Adrenal gland (tissue), 12 donors: ENCODE results near the gene ZBTB46. TPM values are rescaled to one million over a fixed set of nuclear protein-coding genes. Genes with fewer than 3 reads are reported as not detected.

Experiments used
- DNase-seq, 7 donors: peaks; one replicate each; pipeline ENCODE4 v3.0.0-alpha.2; 2019 to 2020
- H3K27ac ChIP-seq, 5 donors: fragments of 200-600 bp; sonication (generic) in 4 of 5; 1 replicate in 3 of 5; 2 replicates in 2 of 5; pipeline versions ENCODE4 v1.5.1 to v1.8.0; 2016 to 2020; ENCODE audit warnings: mild to moderate bottlenecking in 1 of 5
- H3K27me3 ChIP-seq: fragments of 200-600 bp; 2 replicates; pipeline ENCODE4 v1.8.0; 2021
- H3K36me3 ChIP-seq, 2 donors: fragments of 200-600 bp; replicated peaks in 1 of 2; 1 replicate in 1 of 2; 2 replicates in 1 of 2; pipeline versions ENCODE4 v1.5.1 to v1.8.0; 2018 to 2022
- H3K4me1 ChIP-seq, 2 donors: fragments of 200-600 bp; replicated peaks in 1 of 2; 1 replicate in 1 of 2; 2 replicates in 1 of 2; pipeline versions ENCODE4 v1.5.1 to v1.8.0; 2018 to 2021
- H3K4me3 ChIP-seq, 4 donors: fragments of 200-600 bp; sonication (generic) in 3 of 4; one replicate each; pipeline ENCODE4 v1.5.1; 2016 to 2018
- H3K9me3 ChIP-seq, 3 donors: fragments of 200-600 bp; sonication (generic) in 1 of 3; replicated peaks in 1 of 3; 1 replicate in 2 of 3; 2 replicates in 1 of 3; pipeline versions ENCODE4 v1.5.1 to v1.8.0; 2016 to 2021
- POLR2A ChIP-seq, 2 donors: fragments of 450-650 bp; IDR thresholded peaks; one replicate each; pipeline ENCODE4 v1.6.1; 2017; ENCODE audit warnings: antibody characterized with exemption in 2 of 2, mild to moderate bottlenecking in 2 of 2, moderate library complexity in 1 of 2
- WGBS, 4 donors: extraction: QIAGEN DNeasy Blood & Tissue Kit in 2 of 4; methylation state at CpG; one replicate each; pipeline versions ENCODE4 v1.1.5 to v1.1.7; 2013 to 2017; 5-methylcytosine and 5-hydroxymethylcytosine counted together
- intact Hi-C, 2 donors: fragments of 100-400 bp; cut with DNase I; formaldehyde crosslinking; loops; one replicate each; pipeline versions ENCODE4 v1.14.1 to v1.15.0; 2022 to 2023
- polyA plus RNA-seq, 3 donors: library from polyadenylated mRNA; stranded (reverse); fragments of 200-250 nt in 2 of 3; fragments of 350-450 nt in 1 of 3; fragmentation: Illumina TruSeq in 1 of 3; extraction: RNeasy Lipid Tissue Mini Kit (QIAGEN cat#74804) in 1 of 3; gene quantifications; one replicate each; pipeline ENCODE4 v1.2.3, GENCODE V29; 2013 to 2014
- total RNA-seq, 9 donors: library from RNA; depleted of rRNA in 4 of 9; stranded (reverse); fragments of >200 nt in 4 of 9; fragments of 120-200 nt in 1 of 9; fragmentation: NEBNext Ultra II Directional in 1 of 9; extraction: Animal tissue kit (Norgen Biotek cat#: 25700) in 1 of 9; gene quantifications; one replicate each; pipeline versions ENCODE4 v1.1.0 to v1.2.4, GENCODE V29; 2013 to 2023
- TF ChIP-seq, protein P1 (sequence below), 6 experiments: fragments of 450-650 bp in 4 of 6; fragments of 200-600 bp in 2 of 6; sonication (generic) in 1 of 6; IDR thresholded peaks; 1 replicate in 5 of 6; 2 replicates in 1 of 6; pipeline versions ENCODE4 v1.5.1 to v1.8.0; 2016 to 2021; ENCODE audit warnings: antibody characterized with exemption in 6 of 6, mild to moderate bottlenecking in 2 of 6, moderate library complexity in 1 of 6
- donor health status: healthy with polysubstance abuse.
- donor health status: Bipolar disorder and iron deficiency.
- donor health status: DM: yes; HTN: yes; CAD: no.
- donor health status: DM: no; HTN: no; CAD: no.
- donor health status: DM: no; HTN: no; CAD: no.
- donor health status: DM: yes; HTN: yes; CAD: no.

Gene ZBTB46
- total and polyA plus RNA-seq, 12 donors = 0.77 to 22.4 (median 10.6) TPM

DNA sequence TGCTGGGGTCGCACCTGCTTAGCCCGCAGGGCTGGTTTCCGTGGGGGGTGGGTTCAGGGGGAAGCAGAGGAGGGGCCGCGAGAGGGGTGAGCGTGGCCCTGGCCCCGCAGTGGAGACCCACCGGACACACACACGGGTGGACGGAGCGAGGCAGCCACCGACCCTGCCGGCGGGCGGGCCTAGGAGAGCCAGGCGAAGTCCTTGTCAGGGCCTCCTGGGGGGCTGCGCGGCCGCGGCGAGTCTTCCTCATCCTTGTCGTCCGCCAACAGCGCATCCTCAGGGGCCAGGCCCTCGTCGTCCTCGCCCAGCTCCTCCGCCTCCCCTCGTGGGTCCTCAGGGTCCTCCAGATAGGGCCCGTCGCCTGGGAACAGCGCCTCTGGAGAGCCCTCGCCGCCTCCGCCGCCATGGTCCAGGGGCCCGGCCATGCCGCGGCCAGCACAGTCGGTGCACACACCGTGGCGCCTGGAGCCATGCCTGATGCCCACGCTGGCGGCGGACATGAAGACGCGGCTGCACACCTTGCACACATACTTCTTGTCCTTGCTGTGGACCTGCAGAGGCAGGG lies 84.2 kb downstream of the ZBTB46 start:
- DNase-seq = peak in 1 of 7 donors; percentile 17
- intact Hi-C loops = no loop called here
- Histone ChIP-seq H3K4me3 (no peak overlapping the region), H3K4me1 (peaks cover 5 to 10% of the 10 kb centered on the region in 2 donors), H3K36me3 (peaks cover 0 to 26% of the 10 kb centered on the region in 2 donors), H3K9me3 (no peaks in the 10 kb centered on the region), H3K27me3 (no peaks in the 10 kb centered on the region), H3K27ac (no peak overlapping the region)
- 92 to 100% (median 94%) methylated on average over 1 to 47 of the region's 47 CpGs for WGBS, 4 donors
- TF ChIP-seq POLR2A (IDR thresholded peaks at IDR 0.05) = no peak
- TF ChIP-seq, protein P1, sequence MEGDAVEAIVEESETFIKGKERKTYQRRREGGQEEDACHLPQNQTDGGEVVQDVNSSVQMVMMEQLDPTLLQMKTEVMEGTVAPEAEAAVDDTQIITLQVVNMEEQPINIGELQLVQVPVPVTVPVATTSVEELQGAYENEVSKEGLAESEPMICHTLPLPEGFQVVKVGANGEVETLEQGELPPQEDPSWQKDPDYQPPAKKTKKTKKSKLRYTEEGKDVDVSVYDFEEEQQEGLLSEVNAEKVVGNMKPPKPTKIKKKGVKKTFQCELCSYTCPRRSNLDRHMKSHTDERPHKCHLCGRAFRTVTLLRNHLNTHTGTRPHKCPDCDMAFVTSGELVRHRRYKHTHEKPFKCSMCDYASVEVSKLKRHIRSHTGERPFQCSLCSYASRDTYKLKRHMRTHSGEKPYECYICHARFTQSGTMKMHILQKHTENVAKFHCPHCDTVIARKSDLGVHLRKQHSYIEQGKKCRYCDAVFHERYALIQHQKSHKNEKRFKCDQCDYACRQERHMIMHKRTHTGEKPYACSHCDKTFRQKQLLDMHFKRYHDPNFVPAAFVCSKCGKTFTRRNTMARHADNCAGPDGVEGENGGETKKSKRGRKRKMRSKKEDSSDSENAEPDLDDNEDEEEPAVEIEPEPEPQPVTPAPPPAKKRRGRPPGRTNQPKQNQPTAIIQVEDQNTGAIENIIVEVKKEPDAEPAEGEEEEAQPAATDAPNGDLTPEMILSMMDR (IDR thresholded peaks at IDR 0.05) = no peak

DNA sequence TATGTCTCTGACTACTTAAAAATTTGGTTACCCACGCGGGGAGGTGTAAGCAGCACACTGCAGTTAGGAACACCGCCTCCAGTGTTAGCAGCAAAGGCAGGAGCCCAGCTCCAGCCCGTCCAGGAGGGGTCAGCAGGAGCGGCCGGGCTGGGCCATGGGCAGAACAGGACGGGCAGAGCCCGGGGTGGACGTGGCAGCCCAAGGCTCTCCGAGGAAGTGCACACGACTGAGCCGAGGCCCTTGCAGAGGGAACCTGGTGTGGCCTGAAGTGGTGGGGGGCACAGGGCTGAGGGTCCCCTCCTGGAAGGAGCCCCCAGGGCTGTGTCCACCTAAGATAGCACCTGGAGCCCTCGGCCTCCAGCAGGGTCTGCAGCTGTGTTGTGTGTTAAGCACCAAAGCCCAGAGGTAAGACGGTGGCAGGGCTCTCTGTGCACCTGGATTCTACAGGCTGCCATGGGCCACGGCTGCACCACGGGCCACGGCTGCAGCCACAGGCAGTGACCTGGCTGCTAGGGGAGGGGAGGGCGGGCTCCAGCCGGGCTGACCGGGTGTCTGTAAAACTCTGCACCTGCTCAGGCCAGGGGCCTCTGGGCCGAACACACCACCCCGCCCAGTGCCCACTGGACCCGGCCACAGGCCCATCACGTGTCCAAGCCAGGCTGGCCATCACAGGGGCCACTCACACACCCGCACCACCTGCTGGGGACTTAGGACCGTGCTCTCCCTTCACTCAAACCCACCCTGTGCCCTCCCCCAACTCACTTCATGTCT lies 84.9 kb downstream of the ZBTB46 start:
- intact Hi-C loops = no loop called here
- peaks cover 0 to 29% of the 10 kb centered on the region in 2 donors for H3K36me3 ChIP-seq

DNA sequence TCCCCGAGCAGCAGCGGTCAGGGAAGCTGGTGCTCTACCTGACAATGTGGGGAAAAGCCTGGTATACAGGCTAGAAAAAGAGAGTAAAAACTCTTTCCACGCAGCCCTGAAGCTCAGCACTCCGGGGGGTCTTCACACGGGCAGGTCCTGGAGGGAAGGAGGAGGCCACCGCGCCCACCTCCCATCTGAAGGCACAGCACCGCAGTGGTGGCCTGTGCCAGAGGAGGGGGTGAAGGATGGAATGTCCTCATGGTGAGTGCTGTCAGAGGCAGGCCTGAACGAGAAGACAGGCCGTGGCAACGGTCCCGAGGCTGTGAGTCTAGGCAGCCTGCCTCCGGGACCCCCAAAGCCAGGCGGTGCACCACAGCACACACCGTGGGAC lies 85.6 kb downstream of the ZBTB46 start:
- TF ChIP-seq, protein P1 (IDR thresholded peaks at IDR 0.05) = no peak
- TF ChIP-seq POLR2A (IDR thresholded peaks at IDR 0.05) = no peak
- H3K27me3 ChIP-seq = no peaks in the 10 kb centered on the region
- H3K27ac ChIP-seq = no peak overlapping the region
- peaks cover 0 to 29% of the 10 kb centered on the region in 2 donors for H3K36me3 ChIP-seq
- H3K9me3 ChIP-seq = no peaks in the 10 kb centered on the region
- intact Hi-C loops = no loop called here
- no peak overlapping the region for H3K4me3 ChIP-seq
- 76 to 88% (median 80%) methylated on average over 15 of the region's 15 CpGs for WGBS, 4 donors
- peaks cover 18 to 21% of the 10 kb centered on the region in 2 donors for H3K4me1 ChIP-seq
- no peak for DNase-seq

More for the DNA sequence above, 84.9 kb downstream of the ZBTB46 start:
- TF ChIP-seq, protein P1 (IDR thresholded peaks at IDR 0.05) = no peak
- no peak for TF ChIP-seq POLR2A (IDR thresholded peaks at IDR 0.05)
- no peak overlapping the region for H3K27ac ChIP-seq
- H3K9me3 ChIP-seq = no peaks in the 10 kb centered on the region
- WGBS, 4 donors = 85 to 89% (median 89%) methylated on average over 11 to 26 of the region's 26 CpGs
- H3K4me1 ChIP-seq = peaks cover 12 to 17% of the 10 kb centered on the region in 2 donors
- no peak for DNase-seq
- H3K27me3 ChIP-seq = no peaks in the 10 kb centered on the region
- H3K4me3 ChIP-seq = no peak overlapping the region

DNA sequence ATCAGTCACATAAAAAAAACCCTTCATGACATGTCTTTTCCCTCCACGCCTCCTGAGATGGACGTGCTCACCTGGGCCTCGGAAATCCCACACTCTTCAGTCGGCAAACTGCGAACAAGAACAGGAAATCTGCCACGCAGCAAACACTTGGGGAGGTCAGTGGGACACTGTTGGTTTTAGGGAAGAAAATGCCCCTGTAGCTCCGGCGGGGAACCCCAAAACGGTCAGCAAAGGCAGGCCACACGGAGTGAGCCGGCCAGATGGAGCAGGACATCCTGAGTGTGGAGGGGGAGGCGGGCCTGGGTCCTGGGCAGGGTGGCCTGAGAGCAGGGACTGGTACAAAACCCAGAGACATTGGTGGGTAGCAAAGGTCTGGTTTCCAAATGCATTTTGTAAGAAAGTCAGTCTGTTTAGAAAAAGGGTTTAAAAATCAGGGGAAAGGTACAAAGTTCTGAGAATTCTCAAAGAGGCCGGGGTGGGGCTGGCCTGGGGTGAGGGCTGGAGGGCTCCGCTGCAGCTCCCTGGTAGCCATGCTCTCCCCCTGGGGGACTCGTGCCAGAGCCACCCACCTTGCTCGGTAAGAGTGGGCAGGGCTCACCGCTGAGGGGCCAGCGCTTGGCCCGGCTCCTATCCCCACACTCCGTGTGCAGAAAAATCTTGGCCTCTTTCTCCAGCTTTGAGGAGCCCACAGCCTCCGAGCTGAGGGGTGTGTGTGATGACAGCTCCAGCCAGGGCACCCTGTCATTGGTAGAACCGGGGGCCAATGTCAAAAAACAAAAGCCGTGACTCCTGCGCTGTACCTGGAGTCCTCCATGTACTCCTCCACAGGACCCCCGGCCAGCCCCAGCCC lies 86.3 kb downstream of the ZBTB46 start:
- no peaks in the 10 kb centered on the region for H3K9me3 ChIP-seq
- H3K4me3 ChIP-seq = no peak overlapping the region
- peaks cover 0 to 29% of the 10 kb centered on the region in 2 donors for H3K36me3 ChIP-seq
- peak overlapping the region in 1 of 5 donors; percentile 5 for H3K27ac ChIP-seq
- TF ChIP-seq POLR2A (IDR thresholded peaks at IDR 0.05) = no peak
- TF ChIP-seq, protein P1 (IDR thresholded peaks at IDR 0.05) = no peak
- no peak for DNase-seq
- H3K4me1 ChIP-seq = peaks cover 20 to 24% of the 10 kb centered on the region in 2 donors
- no peaks in the 10 kb centered on the region for H3K27me3 ChIP-seq
- 79 to 85% (median 80%) methylated on average over 23 to 25 of the region's 25 CpGs for WGBS, 4 donors
- intact Hi-C loops = no loop called here
